Measurements from ENCODE around the gene BTBD2. TPM values are rescaled to one million over a fixed set of nuclear protein-coding genes. Genes with fewer than 3 reads are reported as not detected.

Gene BTBD2
- polyA plus RNA-seq, 1 experiment = 25.5 TPM

- POLR2A ChIA-PET = no interaction called here
These were observed 44.6 kb downstream of the BTBD2 start for GRCh38 chr19:1970806-1971502.

GRCh38 chr19:1970003-1970805 lies 45.3 kb downstream of the BTBD2 start:
- no peak for DNase-seq (ENCODE audit: low read depth, low spot score)
- ChIA-PET POLR2A (no interaction called here), CTCF (no interaction called here)
- Histone ChIP-seq H3K27me3 (ENCODE audit: control insufficient read depth, insufficient read depth, low read length) (no peaks in the 10 kb centered on the region), H3K27ac (ENCODE audit: low read depth, low read length) (no peak overlapping the region), H3K9me3 (ENCODE audit: control insufficient read depth, insufficient read depth, low read length) (no peaks in the 10 kb centered on the region; the same call in 1 of the 2 replicates), H3K4me3 (ENCODE audit: low read depth, low read length) (no peak overlapping the region)
- no peak for TF ChIP-seq CTCF (IDR thresholded peaks at IDR 0.05; ENCODE audit: low read depth, low read length)

More at GRCh38 chr19:1970806-1971502, 44.6 kb downstream of the BTBD2 start:
- H3K4me3 ChIP-seq (ENCODE audit: low read depth, low read length) = no peak overlapping the region
- TF ChIP-seq CTCF (IDR thresholded peaks at IDR 0.05; ENCODE audit: low read depth, low read length) = no peak
- no peaks in the 10 kb centered on the region; the same call in 1 of the 2 replicates for H3K9me3 ChIP-seq (ENCODE audit: control insufficient read depth, insufficient read depth, low read length)
- CTCF ChIA-PET = interaction anchor here (0.5 kb wide), 1 partner anchor 28 kb away, joined by 5 read pairs; no protein-coding TSS in a partner anchor
- no peaks in the 10 kb centered on the region for H3K27me3 ChIP-seq (ENCODE audit: control insufficient read depth, insufficient read depth, low read length)
- no peak for DNase-seq (ENCODE audit: low read depth, low spot score)
- H3K27ac ChIP-seq (ENCODE audit: low read depth, low read length) = no peak overlapping the region

- no peak overlapping the region for H3K27ac ChIP-seq (ENCODE audit: low read depth, low read length)
- H3K9me3 ChIP-seq (ENCODE audit: control insufficient read depth, insufficient read depth, low read length) = no peaks in the 10 kb centered on the region; the same call in 1 of the 2 replicates
- CTCF ChIA-PET = no interaction called here
- DNase-seq (ENCODE audit: low read depth, low spot score) = no peak
- H3K4me3 ChIP-seq (ENCODE audit: low read depth, low read length) = no peak overlapping the region
- POLR2A ChIA-PET = interaction anchor here (0.6 to 0.9 kb wide), 2 partner anchors 11 to 21 kb away, joined by 3 to 9 read pairs; no protein-coding TSS in a partner anchor
- TF ChIP-seq CTCF (IDR thresholded peaks at IDR 0.05; ENCODE audit: low read depth, low read length) = no peak
- H3K27me3 ChIP-seq (ENCODE audit: control insufficient read depth, insufficient read depth, low read length) = no peaks in the 10 kb centered on the region
These were observed 46.1 kb downstream of the BTBD2 start for GRCh38 chr19:1969176-1970002.

GRCh38 chr19:1968279-1969175 lies 47.0 kb downstream of the BTBD2 start:
- POLR2A ChIA-PET = interaction anchor here (0.6 to 0.9 kb wide), 2 partner anchors 10 to 20 kb away, joined by 3 to 9 read pairs; no protein-coding TSS in a partner anchor
- CTCF ChIA-PET = no interaction called here
- Histone ChIP-seq H3K27ac (ENCODE audit: low read depth, low read length) (no peak overlapping the region), H3K27me3 (ENCODE audit: control insufficient read depth, insufficient read depth, low read length) (no peaks in the 10 kb centered on the region), H3K4me3 (ENCODE audit: low read depth, low read length) (no peak overlapping the region), H3K9me3 (ENCODE audit: control insufficient read depth, insufficient read depth, low read length) (no peaks in the 10 kb centered on the region; the same call in 1 of the 2 replicates)
- no peak for TF ChIP-seq CTCF (IDR thresholded peaks at IDR 0.05; ENCODE audit: low read depth, low read length)
- DNase-seq (ENCODE audit: low read depth, low spot score) = no peak
